SH-SY5Y (cell line): ENCODE measurements around the gene PADI4.

Experiments used
- GATA2 ChIP-seq: IDR thresholded peaks from 2 replicates; pipeline ENCODE4 v1.6.1; 2011; ENCODE audit warnings: mild to moderate bottlenecking, low read depth, low read length
- GATA3 ChIP-seq: IDR thresholded peaks from 2 replicates; pipeline ENCODE4 v1.6.1; 2011; ENCODE audit warnings: low read depth, mild to moderate bottlenecking, low read length, moderate library complexity

DNA sequence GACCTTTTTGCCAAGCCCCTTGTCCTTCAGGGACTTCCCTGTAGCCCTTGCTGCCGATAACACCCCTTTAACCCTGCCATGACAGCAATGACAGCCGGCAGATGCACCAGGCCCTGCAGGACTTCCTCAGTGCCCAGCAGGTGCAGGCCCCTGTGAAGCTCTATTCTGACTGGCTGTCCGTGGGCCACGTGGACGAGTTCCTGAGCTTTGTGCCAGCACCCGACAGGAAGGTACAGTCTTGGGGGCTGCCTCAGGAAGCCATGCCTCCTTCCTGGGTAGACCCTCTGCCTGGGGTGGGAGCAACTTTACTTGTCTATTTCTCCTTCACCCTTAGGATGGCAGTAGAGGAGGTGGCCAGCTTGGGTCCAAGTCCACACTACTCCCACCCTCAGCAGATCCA is 47.9 kb downstream of the PADI4 start:
- TF ChIP-seq GATA3, result no peak
- no peak for TF ChIP-seq GATA2
